H1 (cell line): ENCODE measurements around the gene ETV5. TPM values are rescaled to one million over a fixed set of nuclear protein-coding genes. Genes with fewer than 3 reads are reported as not detected.

Source experiments
- CTCF ChIA-PET: fragments of 300-600 bp; sonication (Branson Sonifier 250); formaldehyde crosslinking; loops from one replicate; lab custom pipeline; 2021; ENCODE audit not compliant: partially characterized antibody; lab: Charles Lee
- POLR2A ChIA-PET: fragments of 300-600 bp; sonication (Branson Sonifier 250); formaldehyde crosslinking; loops from one replicate; lab custom pipeline; 2021; ENCODE audit warnings: inconsistent platforms; ENCODE audit not compliant: partially characterized antibody; lab: Charles Lee
- DNase-seq, 2 experiments: peaks; one replicate each; pipeline versions ENCODE4 v3.0.0 to v3.0.0-alpha.2; 2010 to 2022; ENCODE audit warnings: low spot score in 2 of 2, low read depth in 1 of 2, mixed read lengths in 1 of 2
- FAIRE-seq: peaks from 2 replicates; lab custom pipeline; 2011; peaks lifted over from hg19 to GRCh38; lab: Jason Lieb, UNC
- H2AFZ ChIP-seq: 2 replicates; pipeline ENCODE4 v1.8.1; 2012; ENCODE audit warnings: low read length, inconsistent platforms
- H2AK5ac ChIP-seq: 2 replicates; pipeline ENCODE4 v1.6.1; 2013; ENCODE audit warnings: low read depth, low read length
- H2BK120ac ChIP-seq: replicated peaks from 2 replicates; pipeline ENCODE3; 2013; ENCODE audit warnings: low read depth, low read length, inconsistent platforms
- H2BK12ac ChIP-seq: 2 replicates; pipeline ENCODE4 v1.6.1; 2013; ENCODE audit warnings: low read depth, low read length
- H2BK15ac ChIP-seq: 2 replicates; pipeline ENCODE4 v1.6.1; 2013; ENCODE audit warnings: low read length
- H2BK20ac ChIP-seq: 2 replicates; pipeline ENCODE4 v1.6.1; 2013; ENCODE audit warnings: low read length
- H2BK5ac ChIP-seq: 2 replicates; pipeline ENCODE4 v1.6.1; 2013; ENCODE audit warnings: low read depth, low read length
- H3K14ac ChIP-seq: 2 replicates; pipeline ENCODE4 v1.6.1; 2013; ENCODE audit warnings: inconsistent platforms; ENCODE audit not compliant: insufficient read length
- H3K18ac ChIP-seq: 2 replicates; pipeline ENCODE4 v1.6.1; 2013; ENCODE audit warnings: low read length; ENCODE audit errors: extremely low read depth
- H3K23ac ChIP-seq: 2 replicates; pipeline ENCODE4 v1.6.1; 2013; ENCODE audit warnings: inconsistent platforms; ENCODE audit not compliant: insufficient read length
- H3K23me2 ChIP-seq: 2 replicates; pipeline ENCODE4 v1.6.1; 2013; ENCODE audit warnings: low read depth, low read length
- H3K27ac ChIP-seq: 2 replicates; pipeline ENCODE4 v1.6.1; 2011; ENCODE audit warnings: low read depth, low read length, inconsistent platforms
- H3K27me3 ChIP-seq, 4 experiments: replicated peaks in 1 of 4; 1 replicate in 1 of 4; 2 replicates in 3 of 4; pipeline versions ENCODE4 v1.6.1 to v1.8.1; 2011 to 2013; ENCODE audit warnings: low read length in 3 of 4, mild to moderate bottlenecking in 3 of 4, inconsistent platforms in 2 of 4, mixed read lengths in 2 of 4, moderate library complexity in 1 of 4; ENCODE audit not compliant: control insufficient read depth in 3 of 4, insufficient read depth in 3 of 4; ENCODE audit errors: extremely low read depth in 1 of 4
- H3K36me3 ChIP-seq, 4 experiments: 2 replicates each; pipeline versions ENCODE4 v1.6.1 to v1.8.1; 2011 to 2013; ENCODE audit warnings: mild to moderate bottlenecking in 4 of 4, low read length in 3 of 4, moderate library complexity in 2 of 4, control low read depth in 1 of 4, inconsistent platforms in 1 of 4; ENCODE audit not compliant: insufficient read depth in 4 of 4, control insufficient read depth in 2 of 4
- H3K4ac ChIP-seq: replicated peaks from 2 replicates; pipeline ENCODE3; 2013; ENCODE audit warnings: low read length, low read depth, mixed read lengths, inconsistent platforms; ENCODE audit not compliant: insufficient read length
- H3K4me1 ChIP-seq, 4 experiments: replicated peaks in 1 of 4; 1 replicate in 1 of 4; 2 replicates in 3 of 4; pipeline versions ENCODE4 v1.6.1 to v1.8.1; 2011 to 2013; ENCODE audit warnings: low read length in 3 of 4, inconsistent platforms in 2 of 4, mixed read lengths in 1 of 4; ENCODE audit not compliant: insufficient read depth in 4 of 4, control insufficient read depth in 3 of 4
- H3K4me2 ChIP-seq, 2 experiments: 2 replicates each; pipeline versions ENCODE4 v1.6.1 to v1.8.1; 2011 to 2013; ENCODE audit warnings: low read depth in 2 of 2, low read length in 2 of 2, control low read depth in 1 of 2, inconsistent platforms in 1 of 2, mild to moderate bottlenecking in 1 of 2; ENCODE audit not compliant: insufficient read depth in 1 of 2
- H3K4me3 ChIP-seq, 4 experiments: fragments of 200-600, 300-600 bp in 1 of 4; sonication (generic), shearing (Covaris generic), sonication (Bioruptor Twin) in 1 of 4; 2 replicates each; pipeline versions ENCODE4 v1.5.1 to v1.8.1; 2011 to 2016; ENCODE audit warnings: low read length in 4 of 4, low read depth in 3 of 4, control low read depth in 2 of 4, inconsistent platforms in 2 of 4, mild to moderate bottlenecking in 2 of 4, mixed read lengths in 1 of 4, moderate library complexity in 1 of 4; ENCODE audit not compliant: insufficient read depth in 2 of 4; ENCODE audit errors: extremely low read depth in 1 of 4
- H3K56ac ChIP-seq: replicated peaks from 2 replicates; pipeline ENCODE3; 2013; ENCODE audit warnings: low read depth, mild to moderate bottlenecking, mixed read lengths, low read length, inconsistent platforms; ENCODE audit not compliant: insufficient read length
- H3K79me1 ChIP-seq: 2 replicates; pipeline ENCODE4 v1.6.1; 2013; ENCODE audit warnings: low read depth, low read length, control low read depth
- H3K79me2 ChIP-seq, 2 experiments: 2 replicates each; pipeline versions ENCODE4 v1.6.1 to v1.8.1; 2012 to 2013; ENCODE audit warnings: low read length in 2 of 2, mild to moderate bottlenecking in 2 of 2, inconsistent platforms in 1 of 2; ENCODE audit not compliant: insufficient read depth in 2 of 2, control insufficient read depth in 1 of 2
- H3K9ac ChIP-seq, 4 experiments: replicated peaks in 1 of 4; 1 replicate in 1 of 4; 2 replicates in 3 of 4; pipeline versions ENCODE4 v1.6.1 to v1.8.1; 2011 to 2013; ENCODE audit warnings: low read depth in 3 of 4, low read length in 3 of 4, control low read depth in 2 of 4, mild to moderate bottlenecking in 2 of 4, moderate library complexity in 2 of 4, inconsistent platforms in 1 of 4; ENCODE audit errors: extremely low read depth in 1 of 4
- H3K9me3 ChIP-seq, 2 experiments: 2 replicates each; pipeline versions ENCODE4 v1.6.1 to v1.8.1; 2012 to 2013; ENCODE audit warnings: mild to moderate bottlenecking in 2 of 2, moderate library complexity in 2 of 2, control low read depth in 1 of 2, inconsistent platforms in 1 of 2, low read depth in 1 of 2, low read length in 1 of 2, mixed read lengths in 1 of 2; ENCODE audit not compliant: insufficient read depth in 2 of 2
- H4K20me1 ChIP-seq, 2 experiments: replicated peaks in 1 of 2; 2 replicates each; pipeline versions ENCODE3 to v1.8.1; 2011 to 2013; ENCODE audit warnings: inconsistent platforms in 2 of 2, low read length in 2 of 2, mild to moderate bottlenecking in 1 of 2; ENCODE audit not compliant: insufficient read depth in 2 of 2, control insufficient read depth in 1 of 2
- H4K5ac ChIP-seq: 2 replicates; pipeline ENCODE4 v1.6.1; 2013; ENCODE audit warnings: low read length, low read depth, mixed read lengths, inconsistent platforms; ENCODE audit not compliant: insufficient read length
- H4K8ac ChIP-seq: 2 replicates; pipeline ENCODE4 v1.8.0; 2013; ENCODE audit warnings: mild to moderate bottlenecking, moderate library complexity, low read length, inconsistent platforms; ENCODE audit not compliant: insufficient read depth; ENCODE audit errors: extremely low read depth
- H4K91ac ChIP-seq: replicated peaks from 2 replicates; pipeline ENCODE3; 2013; ENCODE audit warnings: low read length, mixed read lengths, inconsistent platforms; ENCODE audit not compliant: insufficient read length
- BCL11A ChIP-seq, 2 experiments: IDR thresholded peaks; one replicate each; pipeline ENCODE4 v1.6.1; 2011; ENCODE audit warnings: low read depth in 2 of 2, low read length in 2 of 2, mild to moderate bottlenecking in 2 of 2
- CBX5 ChIP-seq: fragments of 300-800, 300-1000 bp; sonication (generic); IDR thresholded peaks from 2 replicates; pipeline ENCODE4 v1.7.1; 2016; ENCODE audit warnings: antibody characterized with exemption, low read length, low read depth
- CBX8 ChIP-seq: fragments of 300-800, 300-1000 bp; sonication (generic); IDR thresholded peaks from 2 replicates; pipeline ENCODE4 v1.7.1; 2016; ENCODE audit warnings: low read depth, low read length, borderline replicate concordance
- CEBPB ChIP-seq: IDR thresholded peaks from 2 replicates; pipeline ENCODE4 v1.6.1; 2012; ENCODE audit warnings: low read depth, low read length
- CHD2 ChIP-seq: IDR thresholded peaks from 2 replicates; pipeline ENCODE4 v1.6.1; 2012; ENCODE audit warnings: low read length, improper control_type of control experiment
- KDM5A ChIP-seq: fragments of 200-600 bp; IDR thresholded peaks from 2 replicates; pipeline ENCODE4 v1.7.1; 2012; ENCODE audit warnings: mild to moderate bottlenecking, low read length, inconsistent platforms, mixed read lengths
- POLR2A ChIP-seq, 2 experiments: IDR thresholded peaks; 1 replicate in 1 of 2; 2 replicates in 1 of 2; pipeline ENCODE4 v1.6.1; 2011; ENCODE audit warnings: low read depth in 2 of 2, low read length in 2 of 2, mild to moderate bottlenecking in 2 of 2; ENCODE audit errors: control extremely low read depth in 1 of 2
- POU5F1 ChIP-seq: IDR thresholded peaks from 2 replicates; pipeline ENCODE4 v1.6.1; 2011; ENCODE audit warnings: low read depth, mild to moderate bottlenecking, low read length, moderate library complexity
- TCF12 ChIP-seq: IDR thresholded peaks from 2 replicates; pipeline ENCODE4 v1.6.1; 2011; ENCODE audit warnings: low read depth, mild to moderate bottlenecking, low read length
- YY1 ChIP-seq: IDR thresholded peaks from 2 replicates; pipeline ENCODE4 v1.6.1; 2011; ENCODE audit warnings: low read depth, mild to moderate bottlenecking, low read length
- WGBS, 2 experiments: shearing (Covaris generic) in 1 of 2; methylation state at CpG; one replicate each; pipeline versions ENCODE4 v1.1.6 to v1.1.7; 2013 to 2015; ENCODE audit warnings: low lambda C conversion rate in 2 of 2, mixed read lengths in 2 of 2, inconsistent platforms in 1 of 2, low coverage in 1 of 2, missing lambda C conversion rate in 1 of 2; ENCODE audit not compliant: insufficient replicate concordance in 2 of 2, insufficient coverage in 1 of 2, insufficient read length in 1 of 2; ENCODE audit errors: extremely low coverage in 1 of 2, missing lambda C conversion rate in 1 of 2; 5-methylcytosine and 5-hydroxymethylcytosine counted together
- polyA plus RNA-seq, 7 experiments: library from polyadenylated mRNA; depleted of rRNA in 3 of 7; stranded (reverse) in 5 of 7; unstranded in 2 of 7; fragments of >200 nt in 5 of 7; fragments of 200-250 nt in 2 of 7; gene quantifications; 1 replicate in 5 of 7; 2 replicates in 1 of 7; 4 replicates in 1 of 7; pipeline versions ENCODE4 v1.2.1 to v1.2.3, GENCODE V29; 2011 to 2013; ENCODE audit warnings: missing spikeins in 2 of 7, mixed read lengths in 2 of 7
- total RNA-seq: library from RNA; stranded (reverse); fragmentation: NEBNext Ultra II Directional; extraction: Animal tissue kit (Norgen Biotek cat#: 25700); gene quantifications from 2 replicates; pipeline ENCODE4 v1.2.1, GENCODE V29; 2021
- TF ChIP-seq, protein P1 (sequence below), 3 experiments: IDR thresholded peaks; 1 replicate in 2 of 3; 2 replicates in 1 of 3; pipeline versions ENCODE4 v1.5.1 to v1.6.1; 2011; ENCODE audit warnings: low read length in 3 of 3, mild to moderate bottlenecking in 3 of 3, inconsistent platforms in 2 of 3, low read depth in 1 of 3, moderate library complexity in 1 of 3; ENCODE audit not compliant: insufficient read depth in 1 of 3; ENCODE audit errors: control extremely low read depth in 1 of 3

The ETV5 gene
- total and polyA plus RNA-seq, 2 of the 8 experiments (the other 6 are each of a cell fraction or from before 2014, with no cell fraction given): 13.1 to 36.9 TPM

GRCh38 chr3:186052096-186052840, 56.6 kb downstream of the ETV5 start:
- Histone ChIP-seq H3K27me3 (no peaks in the 10 kb centered on the region), H2BK5ac (no peak overlapping the region), H3K27ac (no peak overlapping the region), H2BK12ac (no peak overlapping the region), H3K79me1 (no peaks in the 10 kb centered on the region), H2AK5ac (no peak overlapping the region), H2AFZ (no peak overlapping the region), H3K4me1 (peaks cover 0 to 2% (median 0%) of the 10 kb centered on the region in 4 experiments; a peak in 1 of 7 replicates), H4K20me1 (no peaks in the 10 kb centered on the region), H2BK120ac (no peak overlapping the region), H2BK20ac (no peak overlapping the region), H4K5ac (no peak overlapping the region), H3K9ac (no peak overlapping the region), H3K23ac (no peak overlapping the region), H4K8ac (no peak overlapping the region), H3K56ac (no peak overlapping the region), H3K18ac (no peak overlapping the region), H3K36me3 (peaks cover 0 to 28% (median under 1%) of the 10 kb centered on the region in 4 experiments; a peak in 2 of 8 replicates), H3K14ac (no peak overlapping the region), H3K4ac (no peak overlapping the region), H4K91ac (no peak overlapping the region), H3K9me3 (no peaks in the 10 kb centered on the region), H3K23me2 (no peaks in the 10 kb centered on the region), H3K79me2 (no peaks in the 10 kb centered on the region), H3K4me2 (no peak overlapping the region), H3K4me3 (no peak overlapping the region), H2BK15ac (no peak overlapping the region)
- WGBS, 2 experiments: 91% methylated on average over 7 of the region's 7 CpGs; no CpG with 5 or more reads in 1 of the 2 experiments
- ChIA-PET POLR2A (no interaction called here), CTCF (interaction anchor here (0.8 kb wide), 1 partner anchor 87 kb away, joined by 4 read pairs; no protein-coding TSS in a partner anchor)
- FAIRE-seq (no peak), DNase-seq (no peak)
- TF ChIP-seq CEBPB: no peak
- no peak for TF ChIP-seq TCF12
- no peak for TF ChIP-seq KDM5A
- no peak for TF ChIP-seq CBX8
- no peak for TF ChIP-seq CBX5
- no peak for TF ChIP-seq POLR2A (IDR thresholded peaks at IDR 0.05; ENCODE audit: control extremely low read depth in 1 of 2, low read depth in 2 of 2, low read length in 2 of 2)
- TF ChIP-seq POU5F1: no peak
- TF ChIP-seq YY1: no peak
- TF ChIP-seq CHD2: no peak
- TF ChIP-seq, protein P1, sequence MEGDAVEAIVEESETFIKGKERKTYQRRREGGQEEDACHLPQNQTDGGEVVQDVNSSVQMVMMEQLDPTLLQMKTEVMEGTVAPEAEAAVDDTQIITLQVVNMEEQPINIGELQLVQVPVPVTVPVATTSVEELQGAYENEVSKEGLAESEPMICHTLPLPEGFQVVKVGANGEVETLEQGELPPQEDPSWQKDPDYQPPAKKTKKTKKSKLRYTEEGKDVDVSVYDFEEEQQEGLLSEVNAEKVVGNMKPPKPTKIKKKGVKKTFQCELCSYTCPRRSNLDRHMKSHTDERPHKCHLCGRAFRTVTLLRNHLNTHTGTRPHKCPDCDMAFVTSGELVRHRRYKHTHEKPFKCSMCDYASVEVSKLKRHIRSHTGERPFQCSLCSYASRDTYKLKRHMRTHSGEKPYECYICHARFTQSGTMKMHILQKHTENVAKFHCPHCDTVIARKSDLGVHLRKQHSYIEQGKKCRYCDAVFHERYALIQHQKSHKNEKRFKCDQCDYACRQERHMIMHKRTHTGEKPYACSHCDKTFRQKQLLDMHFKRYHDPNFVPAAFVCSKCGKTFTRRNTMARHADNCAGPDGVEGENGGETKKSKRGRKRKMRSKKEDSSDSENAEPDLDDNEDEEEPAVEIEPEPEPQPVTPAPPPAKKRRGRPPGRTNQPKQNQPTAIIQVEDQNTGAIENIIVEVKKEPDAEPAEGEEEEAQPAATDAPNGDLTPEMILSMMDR (IDR thresholded peaks at IDR 0.05; ENCODE audit: control extremely low read depth in 1 of 3, insufficient read depth in 1 of 3, low read depth in 1 of 3, low read length in 3 of 3): no peak
- TF ChIP-seq BCL11A (IDR thresholded peaks at IDR 0.05; ENCODE audit: low read depth in 2 of 2, low read length in 2 of 2): no peak
